Stimulated activated CD8-positive, alpha-beta memory T cell treated with anti-CD3 and anti-CD28 coated beads, Interleukin-12 subunit alpha, Interleukin-12 subunit beta, amount 100 ng/mL, for 24 hours (primary cell): ENCODE data around the gene KCNG3.
"Not testable (repeated sequence)": the region's sequence is repeated elsewhere in the genome, so short reads cannot be mapped to it uniquely, and the experiment has no call there.

ENCODE experiments used
- DNase-seq: peaks from one replicate; pipeline ENCODE4 v3.0.0-alpha.2; 2020; ENCODE audit errors: extremely low read depth

KCNG3 gene

GRCh38 chr2:42430188-42430587, 63.6 kb downstream of the KCNG3 start:
- DNase-seq, result no peak

GRCh38 chr2:42429352-42429751, 64.4 kb downstream of the KCNG3 start:
- no peak for DNase-seq

- DNase-seq, result no peak
These were observed 68.1 kb downstream of the KCNG3 start for GRCh38 chr2:42425697-42426096.

- DNase-seq, result no peak
These were observed 69.7 kb downstream of the KCNG3 start for GRCh38 chr2:42424033-42424432.

- no peak for DNase-seq
These were observed 72.1 kb downstream of the KCNG3 start for GRCh38 chr2:42421601-42422239.

- DNase-seq, result no peak
These were observed 72.7 kb downstream of the KCNG3 start for GRCh38 chr2:42421157-42421485.

- no peak for DNase-seq
These were observed 79.1 kb downstream of the KCNG3 start for GRCh38 chr2:42414648-42415047.

- DNase-seq, result no peak
These were observed 79.6 kb downstream of the KCNG3 start for GRCh38 chr2:42414158-42414557.

- DNase-seq, result no peak
These were observed 82.9 kb downstream of the KCNG3 start for GRCh38 chr2:42410742-42411514.

GRCh38 chr2:42408009-42408408, 85.8 kb downstream of the KCNG3 start:
- no peak for DNase-seq

GRCh38 chr2:42407476-42407875, 86.3 kb downstream of the KCNG3 start:
- no peak for DNase-seq

GRCh38 chr2:42404676-42405075, 89.1 kb downstream of the KCNG3 start:
- no peak for DNase-seq

- no peak for DNase-seq
These were observed 92.0 kb downstream of the KCNG3 start for GRCh38 chr2:42401773-42402172.

GRCh38 chr2:42398052-42398451, 95.7 kb downstream of the KCNG3 start:
- DNase-seq, result not testable (repeated sequence)

- not testable (repeated sequence) for DNase-seq
These were observed 100.5 kb downstream of the KCNG3 start for GRCh38 chr2:42393320-42393719.

GRCh38 chr2:42392191-42392590, 101.6 kb downstream of the KCNG3 start:
- DNase-seq, result no peak
